Spleen (tissue), 11 donors: ENCODE measurements around the gene ROR1. TPM values are rescaled to one million over a fixed set of nuclear protein-coding genes. Genes with fewer than 3 reads are reported as not detected.

Experiments
- DNase-seq: peaks from one replicate; pipeline ENCODE4 v3.0.0-alpha.2; 2020
- H3K27ac ChIP-seq, 8 donors: fragments of 200-600 bp; sonication (generic) in 7 of 8; 1 replicate in 4 of 8; 2 replicates in 4 of 8; pipeline versions ENCODE4 v1.5.0 to v1.8.0; 2016 to 2021; ENCODE audit warnings: inconsistent platforms in 4 of 8, mild to moderate bottlenecking in 4 of 8, moderate library complexity in 1 of 8
- H3K27me3 ChIP-seq, 7 donors: fragments of 200-600 bp; sonication (generic) in 6 of 7; replicated peaks in 1 of 7; 1 replicate in 4 of 7; 2 replicates in 3 of 7; pipeline versions ENCODE4 v1.5.0 to v1.8.0; 2016 to 2021; ENCODE audit warnings: inconsistent platforms in 3 of 7, mild to moderate bottlenecking in 1 of 7
- H3K36me3 ChIP-seq, 6 donors: fragments of 200-600 bp; sonication (generic) in 5 of 6; 1 replicate in 4 of 6; 2 replicates in 2 of 6; pipeline versions ENCODE4 v1.5.0 to v1.8.0; 2016 to 2021; ENCODE audit warnings: inconsistent platforms in 2 of 6
- H3K4me1 ChIP-seq, 6 donors: fragments of 200-600 bp; sonication (generic) in 5 of 6; 1 replicate in 3 of 6; 2 replicates in 3 of 6; pipeline versions ENCODE4 v1.5.0 to v1.8.0; 2016 to 2021; ENCODE audit warnings: inconsistent platforms in 3 of 6
- H3K4me3 ChIP-seq, 8 donors: fragments of 200-600 bp; sonication (generic) in 7 of 8; 1 replicate in 4 of 8; 2 replicates in 4 of 8; pipeline versions ENCODE4 v1.5.0 to v1.8.0; 2016 to 2021; ENCODE audit warnings: inconsistent platforms in 4 of 8, mild to moderate bottlenecking in 4 of 8, moderate library complexity in 2 of 8
- H3K9me3 ChIP-seq, 8 donors: fragments of 200-600 bp; sonication (generic) in 7 of 8; 1 replicate in 4 of 8; 2 replicates in 4 of 8; pipeline versions ENCODE4 v1.5.0 to v1.8.0; 2016 to 2021; ENCODE audit warnings: inconsistent platforms in 4 of 8
- CTCF ChIP-seq, 11 experiments: fragments of 200-600 bp in 7 of 11; fragments of 450-650 bp in 4 of 11; sonication (generic) in 4 of 11; IDR thresholded peaks in 8 of 11; conservative IDR thresholded peaks in 3 of 11; 1 replicate in 7 of 11; 2 replicates in 4 of 11; pipeline versions ENCODE4 v1.4.0 to v1.8.0; 2016 to 2021; ENCODE audit warnings: antibody characterized with exemption in 11 of 11, inconsistent platforms in 4 of 11, mild to moderate bottlenecking in 1 of 11
- POLR2A ChIP-seq, 3 donors: fragments of 450-650 bp; IDR thresholded peaks; one replicate each; pipeline ENCODE4 v1.5.1; 2017; ENCODE audit warnings: antibody characterized with exemption in 3 of 3, mild to moderate bottlenecking in 1 of 3
- POLR2AphosphoS5 ChIP-seq, 3 donors: sonication (generic); formaldehyde crosslinking; IDR thresholded peaks; one replicate each; pipeline ENCODE4 v1.5.1; 2017; ENCODE audit warnings: antibody characterized with exemption in 3 of 3
- WGBS, 5 donors: extraction: QIAGEN DNeasy Blood & Tissue Kit in 3 of 5; methylation state at CpG; one replicate each; pipeline versions ENCODE4 v1.1.5 to v1.1.7; 2013 to 2018; 5-methylcytosine and 5-hydroxymethylcytosine counted together
- intact Hi-C: fragments of 100-400 bp; cut with DNase I; formaldehyde crosslinking; loops from one replicate; pipeline ENCODE4 v1.15.0; 2023; ENCODE audit warnings: low total_unique reads
- polyA plus RNA-seq, 3 donors: library from polyadenylated mRNA; stranded (reverse); fragments of 200-250 nt; gene quantifications; one replicate each; pipeline ENCODE4 v1.2.1, GENCODE V29; 2013
- total RNA-seq, 7 donors: library from RNA; depleted of rRNA in 3 of 7; stranded (reverse); fragments of >200 nt in 3 of 7; fragmentation: NEBNext Ultra II Directional in 4 of 7; extraction: Animal tissue kit (Norgen Biotek cat#: 25700) in 4 of 7; gene quantifications; one replicate each; pipeline versions ENCODE4 v1.1.0 to v1.2.1, GENCODE V29; 2016 to 2021
- donor health status: healthy with polysubstance abuse.
- donor health status: DM: no; HTN: no; CAD: no; lungs with moderate emphysema.
- donor health status: DM: no; HTN: no; CAD: no.
- donor health status: Bipolar disorder and iron deficiency.
- donor health status: healthy.
- donor health status: DM: no; HTN: no; CAD: no.
- donor health status: DM: yes; HTN: yes; CAD: no.

ROR1 gene
- total and polyA plus RNA-seq, 10 donors, result 0.43 to 12.3 (median 6.4) TPM

GRCh38 chr1:63945943-63946342, 172.1 kb downstream of the ROR1 start:
- Histone ChIP-seq H3K27me3 (no peaks in the 10 kb centered on the region), H3K9me3 (no peaks in the 10 kb centered on the region), H3K36me3 (no peaks in the 10 kb centered on the region), H3K27ac (no peak overlapping the region), H3K4me3 (no peak overlapping the region), H3K4me1 (no peaks in the 10 kb centered on the region)
- DNase-seq, result no peak
- intact Hi-C loops, result no loop called here
- WGBS, 5 donors, result 91 to 100% (median 94%) methylated on average over 1 of the region's 1 CpG
- TF ChIP-seq POLR2A (IDR thresholded peaks at IDR 0.05) (no peak), CTCF (IDR thresholded peaks at IDR 0.05 in 8 of 11, conservative IDR thresholded peaks at IDR 0.05 in 3 of 11) (no peak), POLR2AphosphoS5 (IDR thresholded peaks at IDR 0.05) (no peak)

DNA sequence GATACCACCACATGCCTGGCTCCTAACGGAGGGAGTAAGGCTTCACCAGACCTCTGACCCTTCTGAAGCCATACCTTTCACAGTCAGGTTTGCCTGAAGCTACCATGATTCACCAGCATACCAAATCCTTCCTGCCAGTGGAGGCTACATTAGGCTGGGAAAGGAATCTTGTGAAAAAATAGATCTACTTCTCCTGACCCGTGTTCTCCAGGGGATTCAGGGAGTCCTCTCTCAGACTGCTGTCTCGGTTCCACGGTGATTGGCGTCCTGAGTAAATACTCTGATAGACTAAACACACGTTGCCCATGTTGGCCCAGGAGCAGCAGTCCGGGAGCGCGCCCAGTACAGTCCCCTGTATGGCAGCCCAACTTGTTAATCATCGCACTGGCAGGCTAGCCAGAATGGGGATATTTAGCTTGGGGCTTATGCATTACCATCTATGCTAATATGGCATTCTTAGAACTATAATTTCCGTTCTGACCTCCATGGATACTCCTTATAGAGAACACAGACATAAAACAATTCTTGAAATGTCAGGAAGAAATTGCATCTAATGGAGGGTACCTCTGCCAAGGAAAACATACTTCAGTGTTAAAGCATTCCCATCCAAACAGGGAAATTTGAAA, 173.2 kb downstream of the ROR1 start:
- Histone ChIP-seq H3K4me3 (no peak overlapping the region), H3K27ac (no peak overlapping the region), H3K9me3 (no peaks in the 10 kb centered on the region), H3K36me3 (no peaks in the 10 kb centered on the region), H3K27me3 (no peaks in the 10 kb centered on the region), H3K4me1 (no peaks in the 10 kb centered on the region)
- intact Hi-C loops, result no loop called here
- 82 to 93% (median 93%) methylated on average over 11 of the region's 11 CpGs for WGBS, 5 donors
- TF ChIP-seq CTCF (IDR thresholded peaks at IDR 0.05 in 8 of 11, conservative IDR thresholded peaks at IDR 0.05 in 3 of 11), result no peak
- no peak for TF ChIP-seq POLR2A (IDR thresholded peaks at IDR 0.05)
- TF ChIP-seq POLR2AphosphoS5 (IDR thresholded peaks at IDR 0.05), result no peak
- no peak for DNase-seq

GRCh38 chr1:63947904-63948303, 174.1 kb downstream of the ROR1 start:
- H3K4me3 ChIP-seq, result no peak overlapping the region
- H3K4me1 ChIP-seq, result no peaks in the 10 kb centered on the region
- DNase-seq, result no peak
- no peaks in the 10 kb centered on the region for H3K9me3 ChIP-seq
- TF ChIP-seq POLR2AphosphoS5 (IDR thresholded peaks at IDR 0.05) (no peak), CTCF (IDR thresholded peaks at IDR 0.05 in 8 of 11, conservative IDR thresholded peaks at IDR 0.05 in 3 of 11) (no peak), POLR2A (IDR thresholded peaks at IDR 0.05) (no peak)
- H3K27ac ChIP-seq, result no peak overlapping the region
- WGBS, 5 donors, result 92 to 97% (median 94%) methylated on average over 3 of the region's 3 CpGs
- intact Hi-C loops, result no loop called here
- no peaks in the 10 kb centered on the region for H3K36me3 ChIP-seq
- H3K27me3 ChIP-seq, result no peaks in the 10 kb centered on the region

- intact Hi-C loops, result no loop called here
Observed at GRCh38 chr1:63950023-63950422, 176.2 kb downstream of the ROR1 start.

More at GRCh38 chr1:63950023-63950422, 176.2 kb downstream of the ROR1 start:
- H3K4me3 ChIP-seq, result no peak overlapping the region
- H3K4me1 ChIP-seq, result no peaks in the 10 kb centered on the region
- peaks cover 0 to 17% (median 15%) of the 10 kb centered on the region in 8 donors for H3K9me3 ChIP-seq
- H3K27me3 ChIP-seq, result no peaks in the 10 kb centered on the region
- no peak overlapping the region for H3K27ac ChIP-seq
- no peaks in the 10 kb centered on the region for H3K36me3 ChIP-seq
- DNase-seq, result no peak
- TF ChIP-seq POLR2A (IDR thresholded peaks at IDR 0.05), result no peak
- TF ChIP-seq POLR2AphosphoS5 (IDR thresholded peaks at IDR 0.05), result no peak
- no peak for TF ChIP-seq CTCF (IDR thresholded peaks at IDR 0.05 in 8 of 11, conservative IDR thresholded peaks at IDR 0.05 in 3 of 11)
- WGBS, 5 donors, result 60 to 82% (median 65%) methylated on average over 3 of the region's 3 CpGs
